GM18511 (cell line): Measurements from ENCODE around the gene CEACAM4.
A peak's percentile ranks its signal among the peaks of the same experiment; 100 is the strongest.
"Not testable (repeated sequence)": the region's sequence is repeated elsewhere in the genome, so short reads cannot be mapped to it uniquely, and the experiment has no call there.

ENCODE experiments used
- ATAC-seq: cut with Tn5 transposase; IDR thresholded peaks from one replicate; pipeline ENCODE4 v1.9.1; 2021; ENCODE audit warnings: mild to moderate bottlenecking, moderate library complexity; ENCODE audit not compliant: unreplicated experiment

The CEACAM4 gene

GRCh38 chr19:41586064-41586463 lies 40.8 kb downstream of the CEACAM4 start:
- ATAC-seq = no peak

GRCh38 chr19:41584931-41585330 lies 41.9 kb downstream of the CEACAM4 start:
- no peak for ATAC-seq

- no peak for ATAC-seq
Observed at GRCh38 chr19:41584260-41584810, 42.5 kb downstream of the CEACAM4 start.

GRCh38 chr19:41582577-41583182 lies 44.2 kb downstream of the CEACAM4 start:
- not testable (repeated sequence) for ATAC-seq

GRCh38 chr19:41581068-41581467 lies 45.8 kb downstream of the CEACAM4 start:
- ATAC-seq = not testable (repeated sequence)

GRCh38 chr19:41578886-41579285 lies 48.0 kb downstream of the CEACAM4 start:
- no peak for ATAC-seq

GRCh38 chr19:41577833-41578232 lies 49.0 kb downstream of the CEACAM4 start:
- no peak for ATAC-seq

- ATAC-seq = no peak
Observed at GRCh38 chr19:41577144-41577830, 49.6 kb downstream of the CEACAM4 start.

- ATAC-seq = peak; percentile 83
Observed at GRCh38 chr19:41575998-41576397, 50.9 kb downstream of the CEACAM4 start, which contains the start of gene CEACAM21. TSS of gene CEACAM21 (plus strand) at chr19:41576166. CDS start at chr19:41576275, 109 bp downstream.

- ATAC-seq = no peak
Observed at GRCh38 chr19:41570639-41571112, 56.2 kb downstream of the CEACAM4 start.

GRCh38 chr19:41570179-41570578 lies 56.7 kb downstream of the CEACAM4 start:
- ATAC-seq = no peak

GRCh38 chr19:41569481-41570150 lies 57.3 kb downstream of the CEACAM4 start:
- ATAC-seq = no peak
